ENCODE results near the gene FBLN7.

The FBLN7 gene

GRCh38 chr2:112141626-112142007, 3.4 kb downstream of the FBLN7 start:
- no peak for DNase-seq

DNA sequence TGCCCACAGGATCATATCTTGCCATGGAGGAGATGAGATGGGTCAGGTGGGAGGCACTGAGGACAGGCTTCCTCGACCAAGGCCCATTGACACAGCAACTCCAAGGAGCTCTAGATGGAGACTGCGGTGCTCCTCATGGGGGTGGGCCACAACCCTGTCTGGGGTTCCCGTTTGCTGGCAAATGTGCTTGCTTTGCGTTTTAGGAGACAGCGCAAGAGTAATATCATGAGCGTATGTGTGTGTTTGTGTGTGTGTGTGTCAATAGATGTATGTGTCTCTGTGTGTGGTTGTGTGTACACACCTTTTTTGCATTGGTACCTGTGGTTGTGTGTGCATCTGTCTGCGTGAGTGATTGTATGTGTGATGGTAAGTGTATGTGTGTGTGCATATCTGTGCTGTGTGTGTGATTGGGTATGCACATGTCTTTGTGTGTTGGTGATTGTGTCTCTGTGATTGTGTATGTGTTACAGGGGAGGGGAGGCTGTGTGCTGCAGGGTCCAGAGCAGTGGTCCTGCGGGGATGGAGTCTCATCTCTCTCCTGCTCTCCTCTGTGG, 4.4 kb downstream of the FBLN7 start:
- DNase-seq: no peak

DNA sequence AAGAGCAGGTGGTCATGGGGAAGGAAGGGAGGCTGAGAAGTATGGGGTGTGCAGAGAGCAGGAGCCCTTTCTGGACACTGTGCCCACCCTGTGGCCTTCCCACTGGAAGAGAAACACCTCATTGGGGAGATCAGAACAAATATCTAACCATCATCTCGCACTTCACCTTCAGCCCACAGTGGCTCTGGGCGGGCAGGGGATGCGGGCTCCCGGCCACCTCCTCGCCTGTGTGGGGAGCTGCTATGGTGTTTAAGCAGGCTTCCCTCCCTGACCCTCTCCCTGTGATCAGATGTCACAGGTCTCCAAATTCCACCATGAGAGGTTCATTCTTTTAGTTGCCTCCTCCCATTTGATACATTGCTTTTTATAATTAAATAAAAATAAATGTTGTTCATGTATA, 5.0 kb downstream of the FBLN7 start:
- no peak for DNase-seq

GRCh38 chr2:112144966-112145365, 6.8 kb downstream of the FBLN7 start:
- no peak for DNase-seq

DNA sequence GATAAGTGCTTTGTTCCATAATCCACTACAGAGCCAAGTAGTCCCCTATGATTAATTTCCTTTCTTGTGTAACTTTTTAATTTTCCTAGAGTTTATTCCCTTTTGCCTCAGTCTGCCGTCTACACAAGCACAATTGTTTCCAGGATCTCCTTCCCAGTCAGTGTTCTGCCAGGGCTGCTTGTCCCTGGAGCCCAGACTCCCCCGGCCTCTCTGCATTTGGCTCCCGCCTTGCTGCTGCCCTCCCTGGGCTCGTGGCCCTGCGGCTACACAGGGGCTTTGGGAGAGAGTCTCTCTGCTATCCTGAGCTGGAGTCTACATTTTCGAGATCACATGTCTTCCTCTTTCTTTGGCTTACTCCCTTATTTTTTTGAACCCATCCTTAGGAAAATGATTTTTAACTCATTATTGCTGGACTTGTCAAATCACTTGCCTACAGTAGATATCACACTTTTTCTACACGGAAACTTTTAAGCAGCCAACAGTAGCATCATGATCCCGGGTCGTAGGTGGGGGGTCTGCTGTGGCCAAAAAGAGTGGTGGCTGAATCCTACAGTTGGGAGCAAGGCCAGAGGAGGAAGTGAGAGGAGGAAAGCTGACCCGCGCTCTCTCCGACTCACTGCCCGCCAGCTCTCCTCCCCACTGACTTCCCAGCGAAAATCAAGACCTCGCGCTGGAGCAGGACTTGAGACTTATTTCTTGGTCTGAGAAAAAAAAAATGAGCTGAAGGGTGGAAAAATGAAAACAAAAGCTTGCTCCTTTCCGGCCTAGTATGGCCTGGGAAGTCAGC, 9.4 kb downstream of the FBLN7 start:
- no peak for DNase-seq

GRCh38 chr2:112148477-112148876, 10.3 kb downstream of the FBLN7 start:
- no peak for DNase-seq

GRCh38 chr2:112149194-112149593, 11.0 kb downstream of the FBLN7 start:
- DNase-seq: no peak

- DNase-seq: no peak
Measured at GRCh38 chr2:112149866-112150435, 11.8 kb downstream of the FBLN7 start.

GRCh38 chr2:112150447-112150846, 12.3 kb downstream of the FBLN7 start:
- DNase-seq: no peak

- DNase-seq: no peak
Measured at GRCh38 chr2:112150851-112151250, 12.7 kb downstream of the FBLN7 start.

GRCh38 chr2:112151271-112151670, 13.1 kb downstream of the FBLN7 start:
- no peak for DNase-seq

DNA sequence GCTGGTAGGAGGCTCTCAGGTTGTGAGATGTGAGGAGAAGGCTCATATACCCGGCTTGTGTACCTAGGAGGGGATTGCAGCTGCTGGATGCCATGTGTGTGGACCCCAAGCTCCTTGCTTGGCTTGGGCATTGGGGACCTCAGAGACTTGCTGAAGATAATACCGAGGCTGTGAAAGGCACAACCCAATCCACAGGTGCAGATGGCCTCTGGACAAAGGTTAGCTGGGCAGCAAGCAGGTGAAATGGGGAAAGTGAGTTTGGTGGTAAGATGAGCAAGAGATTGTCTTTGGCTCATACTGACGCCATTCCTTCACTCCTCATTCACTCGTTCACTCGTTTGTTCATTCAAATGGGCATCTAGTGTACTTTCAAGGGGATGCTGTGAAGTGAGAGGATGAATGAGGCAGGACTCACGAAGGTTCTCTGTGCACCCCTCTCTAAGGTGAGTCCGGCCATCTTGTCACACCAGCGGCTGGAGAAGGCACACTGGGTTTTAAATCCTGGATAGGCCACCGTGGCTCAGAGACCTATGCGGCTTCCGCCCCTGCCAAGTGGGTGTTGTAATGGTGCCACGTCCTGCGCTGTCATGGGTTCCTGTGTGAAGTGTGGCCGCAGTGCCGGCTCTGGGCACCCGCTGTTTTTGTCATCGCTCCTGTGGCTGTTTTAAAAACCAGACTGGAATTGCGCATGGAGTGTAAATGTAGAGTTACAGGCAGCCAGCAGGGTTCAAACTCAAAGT, 13.7 kb downstream of the FBLN7 start:
- DNase-seq: no peak

DNA sequence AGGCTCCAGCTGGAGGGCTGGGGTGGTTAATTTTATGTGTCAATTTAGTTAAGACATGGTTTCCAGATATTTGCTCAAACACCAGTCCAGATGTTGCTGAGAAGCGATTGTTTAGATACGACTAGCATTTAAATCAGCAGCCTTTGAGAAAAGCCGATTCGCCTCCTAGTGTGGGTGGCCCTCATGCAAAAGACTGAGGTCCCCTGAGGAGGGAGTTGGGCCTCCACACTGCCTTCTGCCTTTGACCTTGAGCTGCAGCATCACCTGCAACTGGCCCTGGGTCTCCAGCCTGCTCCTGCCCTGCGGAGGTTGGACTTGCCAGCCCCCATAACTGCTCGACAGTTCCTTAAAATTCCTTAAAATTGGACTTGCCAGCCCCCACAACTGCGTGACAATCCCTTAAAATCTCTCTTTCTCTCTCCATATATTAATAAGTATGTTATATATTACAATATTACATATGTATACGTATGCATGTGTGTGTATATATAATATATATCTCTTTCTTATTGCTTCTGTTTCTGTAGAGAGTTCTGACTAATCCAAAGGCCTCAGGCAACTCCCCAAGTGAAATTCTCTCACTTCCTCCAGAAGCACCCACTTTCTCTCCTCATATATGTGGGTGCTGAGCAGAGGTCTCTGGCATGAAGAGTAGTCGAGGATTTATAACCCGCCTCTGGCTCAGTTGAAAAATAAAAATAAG, 14.4 kb downstream of the FBLN7 start:
- DNase-seq: no peak

DNA sequence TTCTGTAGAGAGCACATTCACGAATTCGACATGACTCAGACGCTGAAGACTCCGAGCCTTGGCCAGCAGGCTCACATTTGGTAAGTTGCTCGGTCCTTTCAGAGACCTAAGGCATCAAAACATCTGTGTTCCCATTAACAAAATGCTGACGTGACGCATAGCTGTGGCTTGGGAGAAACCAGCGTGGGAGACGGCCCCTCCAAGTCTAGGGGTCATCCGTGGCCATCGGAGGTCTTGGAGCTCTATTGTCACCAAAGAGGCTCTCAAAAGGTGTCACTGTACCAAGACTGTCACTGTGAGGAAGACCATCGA, 14.9 kb downstream of the FBLN7 start:
- no peak for DNase-seq

DNA sequence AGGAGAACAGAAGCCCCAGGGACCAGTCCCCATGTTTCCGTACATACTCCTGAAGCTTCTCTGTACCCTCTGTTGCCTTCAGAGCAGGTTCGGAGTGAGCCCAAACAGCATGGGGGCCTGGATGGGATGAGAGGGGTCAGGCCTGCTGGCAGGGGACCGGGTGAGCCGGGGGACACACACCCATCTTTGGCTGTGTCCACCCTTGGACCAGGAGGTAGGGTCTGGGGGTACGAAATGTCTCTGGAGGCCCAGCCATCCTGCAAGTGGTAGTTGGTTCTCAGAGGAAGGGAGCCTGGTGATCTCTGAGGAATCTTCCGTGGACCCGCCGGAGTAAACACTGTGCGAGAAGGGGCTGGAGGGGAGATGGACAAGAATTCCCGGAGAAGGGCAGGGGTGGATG, 15.3 kb downstream of the FBLN7 start:
- no peak for DNase-seq

DNA sequence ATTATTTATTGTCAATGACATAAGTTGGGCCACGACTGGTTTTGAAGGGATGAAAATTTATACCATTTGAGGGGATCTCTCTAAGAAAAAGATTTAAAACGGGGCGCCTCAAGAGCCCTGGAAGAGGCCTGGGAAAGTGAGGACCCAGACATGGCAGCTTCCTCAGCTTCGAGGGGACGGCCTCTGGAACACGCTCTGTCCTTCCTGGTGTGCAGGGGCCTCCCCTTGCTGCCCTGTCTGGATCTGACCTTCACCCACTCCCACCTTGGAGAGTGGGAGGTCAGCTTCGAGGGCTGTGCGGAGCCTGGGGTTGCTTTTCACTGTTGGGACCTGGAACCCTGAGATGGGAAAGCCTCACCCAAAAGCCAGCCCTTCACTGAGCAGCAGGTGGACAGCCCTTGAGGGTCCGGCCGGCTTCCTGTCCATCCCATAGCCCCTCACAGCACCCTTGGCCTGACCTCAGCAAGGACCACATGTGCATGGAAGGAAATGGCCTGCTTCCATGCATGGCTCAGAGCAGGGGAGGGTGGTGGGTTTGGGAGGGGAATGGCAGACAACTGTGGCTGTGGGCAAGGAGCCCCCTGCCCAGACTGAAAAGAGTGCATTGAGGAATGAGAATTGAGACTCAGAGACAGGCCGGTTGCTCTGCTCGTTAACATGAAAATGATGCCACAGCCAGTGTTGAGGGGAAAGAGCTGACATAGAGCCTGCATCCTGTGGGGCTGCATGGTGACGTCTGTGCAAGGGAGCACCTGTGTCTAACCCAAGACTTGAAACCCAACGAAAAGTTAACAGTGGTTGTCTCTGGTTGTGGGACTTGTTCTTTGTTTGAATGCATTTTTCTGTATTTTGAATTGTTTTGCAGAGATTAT, 16.3 kb downstream of the FBLN7 start:
- DNase-seq: peak; percentile 23

GRCh38 chr2:112155331-112156151, 17.4 kb downstream of the FBLN7 start:
- peak; percentile 48 for DNase-seq

GRCh38 chr2:112156152-112156986, 18.2 kb downstream of the FBLN7 start:
- peak; percentile 48 for DNase-seq

GRCh38 chr2:112157472-112157871, 19.3 kb downstream of the FBLN7 start:
- DNase-seq: no peak

DNA sequence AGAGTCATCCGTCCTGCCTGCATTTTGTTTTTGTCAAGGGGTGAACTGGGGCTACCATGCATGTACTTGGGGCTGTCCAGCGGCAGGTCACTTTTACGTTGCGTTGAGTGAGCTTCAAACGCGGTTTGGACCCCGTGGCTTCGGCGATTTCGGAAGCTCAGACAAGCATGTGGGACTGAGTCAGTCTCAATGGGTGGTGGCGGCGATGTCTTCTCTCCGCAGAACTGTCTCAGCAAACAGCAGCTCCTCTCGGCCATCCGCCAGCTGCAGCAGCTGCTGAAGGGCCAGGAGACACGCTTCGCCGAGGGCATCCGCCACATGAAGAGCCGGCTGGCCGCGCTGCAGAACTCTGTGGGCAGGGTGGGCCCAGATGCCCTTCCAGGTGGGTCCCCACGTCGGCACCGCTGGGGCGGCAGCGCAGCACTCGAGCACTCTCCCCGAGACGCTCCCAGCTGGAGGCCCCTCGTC, 21.3 kb downstream of the FBLN7 start:
- no peak for DNase-seq
